GM18909 (cell line): ENCODE data around the gene C9.
"Not testable (repeated sequence)": the region's sequence is repeated elsewhere in the genome, so short reads cannot be mapped to it uniquely, and the experiment has no call there.

Experiments
- ATAC-seq: cut with Tn5 transposase; IDR thresholded peaks from one replicate; pipeline ENCODE4 v1.9.1; 2021; ENCODE audit warnings: mild to moderate bottlenecking; ENCODE audit not compliant: unreplicated experiment, poor library complexity

The C9 gene

GRCh38 chr5:39337252-39337915 lies 26.9 kb downstream of the C9 start:
- no peak for ATAC-seq

GRCh38 chr5:39334296-39334695 lies 30.0 kb downstream of the C9 start:
- not testable (repeated sequence) for ATAC-seq

- ATAC-seq = no peak
Measured at GRCh38 chr5:39333104-39333503, 31.2 kb downstream of the C9 start.

- ATAC-seq = no peak
Measured at GRCh38 chr5:39331861-39332381, 32.4 kb downstream of the C9 start.

GRCh38 chr5:39328731-39329130 lies 35.6 kb downstream of the C9 start:
- no peak for ATAC-seq

GRCh38 chr5:39323542-39323941 lies 40.8 kb downstream of the C9 start:
- no peak for ATAC-seq

GRCh38 chr5:39319395-39319794 lies 44.9 kb downstream of the C9 start:
- no peak for ATAC-seq

- ATAC-seq = not testable (repeated sequence)
Measured at GRCh38 chr5:39316464-39316863, 47.8 kb downstream of the C9 start.

GRCh38 chr5:39315995-39316394 lies 48.3 kb downstream of the C9 start:
- ATAC-seq = no peak

- ATAC-seq = no peak
Measured at GRCh38 chr5:39314591-39314990, 49.7 kb downstream of the C9 start.

- no peak for ATAC-seq
Measured at GRCh38 chr5:39309534-39309933, 54.8 kb downstream of the C9 start.

GRCh38 chr5:39302472-39302871 lies 61.8 kb downstream of the C9 start:
- ATAC-seq = peak; percentile 76

GRCh38 chr5:39301406-39301805 lies 62.9 kb downstream of the C9 start:
- ATAC-seq = no peak

- ATAC-seq = no peak
Measured at GRCh38 chr5:39299962-39300361, 64.3 kb downstream of the C9 start.

GRCh38 chr5:39294736-39295135 lies 69.6 kb downstream of the C9 start:
- ATAC-seq = no peak

GRCh38 chr5:39284552-39284951 lies 79.7 kb downstream of the C9 start:
- ATAC-seq = no peak

- ATAC-seq = peak; percentile 90
Measured at GRCh38 chr5:39283231-39283818, 81.0 kb downstream of the C9 start.

- ATAC-seq = no peak
Measured at GRCh38 chr5:39282561-39282960, 81.7 kb downstream of the C9 start.

- not testable (repeated sequence) for ATAC-seq
Measured at GRCh38 chr5:39275865-39276264, 88.4 kb downstream of the C9 start.

GRCh38 chr5:39274398-39275085 lies 89.8 kb downstream of the C9 start:
- peak; percentile 84 for ATAC-seq

- ATAC-seq = no peak
Measured at GRCh38 chr5:39273314-39273954, 90.9 kb downstream of the C9 start.
